ENCODE data around the gene VPS8.

The VPS8 gene

GRCh38 chr3:185081521-185081920 lies 269.6 kb downstream of the VPS8 start:
- TF ChIP-seq CTCF (IDR thresholded peaks at IDR 0.05; ENCODE audit: extremely low read depth, insufficient read depth, missing control alignments) = no peak
- DNase-seq (ENCODE audit: low spot score) = no peak
- in situ Hi-C loops (cut with MboI; ENCODE audit: low pct_unique_long_range_greater_than_20kb, low sequenced_read_pairs, unreplicated experiment) = no loop called here

DNA sequence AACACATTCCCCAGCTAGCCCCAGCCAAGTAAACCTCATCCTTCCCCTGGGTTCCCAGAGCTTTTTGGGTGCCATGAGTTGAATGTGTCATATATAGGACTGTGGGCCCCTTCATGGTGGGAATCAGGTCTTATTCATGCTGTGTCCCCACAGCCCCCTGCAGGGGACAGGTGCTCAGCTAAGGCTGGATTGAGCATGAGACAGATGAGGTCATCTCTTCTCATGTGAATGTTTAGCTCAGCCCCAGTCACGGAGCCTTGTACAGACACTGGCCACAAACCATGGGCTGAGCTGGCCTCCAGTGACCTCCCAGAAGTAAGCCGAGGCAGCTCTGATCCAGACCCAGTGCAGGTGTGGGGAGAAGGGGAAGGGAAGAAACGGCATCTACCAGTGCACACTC lies 270.2 kb downstream of the VPS8 start:
- in situ Hi-C loops (cut with MboI; ENCODE audit: low pct_unique_long_range_greater_than_20kb, low sequenced_read_pairs, unreplicated experiment) = no loop called here
- DNase-seq (ENCODE audit: low spot score) = no peak
- no peak for TF ChIP-seq CTCF (IDR thresholded peaks at IDR 0.05; ENCODE audit: extremely low read depth, insufficient read depth, missing control alignments)

DNA sequence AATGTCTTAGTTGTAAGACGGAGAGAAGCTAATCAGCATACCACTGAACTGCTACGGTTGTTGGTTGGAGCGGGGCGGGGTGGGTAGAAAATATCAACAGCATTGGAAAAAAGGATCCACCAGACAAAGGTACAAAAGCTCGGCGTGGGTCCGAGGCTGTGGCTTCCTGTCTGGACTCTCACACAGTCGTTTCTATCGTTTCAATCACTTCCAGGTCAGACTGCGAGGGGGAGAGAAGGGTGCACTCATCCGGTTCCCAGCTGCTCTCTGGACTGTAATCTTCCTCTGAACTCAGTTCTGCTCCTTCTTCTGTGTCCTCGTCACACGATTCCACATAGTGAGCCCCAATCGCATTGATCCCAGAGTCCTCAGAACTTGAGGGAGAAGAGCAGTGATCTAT lies 270.9 kb downstream of the VPS8 start:
- in situ Hi-C loops (cut with MboI; ENCODE audit: low pct_unique_long_range_greater_than_20kb, low sequenced_read_pairs, unreplicated experiment) = no loop called here
- DNase-seq (ENCODE audit: low spot score) = no peak
- no peak for TF ChIP-seq CTCF (IDR thresholded peaks at IDR 0.05; ENCODE audit: extremely low read depth, insufficient read depth, missing control alignments)

DNA sequence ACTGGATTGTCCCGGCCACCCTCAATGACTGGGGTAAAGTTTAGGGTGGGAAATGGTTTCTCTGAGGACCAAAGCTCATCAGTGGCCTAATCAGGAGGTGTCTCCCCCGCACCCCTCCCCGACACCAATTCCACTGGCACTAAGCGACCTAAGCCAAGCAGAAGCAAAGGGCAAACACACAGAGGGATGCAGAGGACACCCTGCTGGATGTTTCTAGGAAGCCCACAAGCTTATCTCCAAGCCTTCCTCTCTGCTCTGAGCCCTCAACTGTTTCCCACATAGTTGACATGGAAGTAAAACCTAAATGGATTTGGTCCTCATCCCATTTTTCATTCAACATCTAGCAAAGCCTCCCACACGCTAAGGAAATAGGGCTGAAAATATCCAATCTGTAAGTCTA lies 272.4 kb downstream of the VPS8 start:
- in situ Hi-C loops (cut with MboI; ENCODE audit: low pct_unique_long_range_greater_than_20kb, low sequenced_read_pairs, unreplicated experiment) = no loop called here
- no peak for DNase-seq (ENCODE audit: low spot score)
- no peak for TF ChIP-seq CTCF (IDR thresholded peaks at IDR 0.05; ENCODE audit: extremely low read depth, insufficient read depth, missing control alignments)

DNA sequence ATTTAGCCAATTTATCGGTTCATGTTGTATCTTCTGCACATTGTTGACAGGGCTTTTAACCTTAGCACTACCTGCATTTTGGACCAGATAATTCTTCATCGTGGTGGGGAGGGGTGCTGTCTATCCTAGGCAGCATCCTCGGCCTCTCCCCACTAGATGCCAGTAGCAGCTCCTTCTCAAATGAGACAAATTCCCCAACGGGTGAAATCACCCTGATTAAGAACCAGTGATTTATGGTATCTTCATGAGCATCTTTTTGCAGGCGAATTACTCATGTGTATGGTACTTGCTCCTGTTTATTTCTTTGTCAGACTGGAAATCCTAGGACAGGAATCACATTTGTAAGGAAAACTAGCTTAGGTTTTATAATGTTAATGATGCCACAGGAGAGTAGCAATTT lies 272.9 kb downstream of the VPS8 start:
- TF ChIP-seq CTCF (IDR thresholded peaks at IDR 0.05; ENCODE audit: extremely low read depth, insufficient read depth, missing control alignments) = no peak
- in situ Hi-C loops (cut with MboI; ENCODE audit: low pct_unique_long_range_greater_than_20kb, low sequenced_read_pairs, unreplicated experiment) = no loop called here

DNA sequence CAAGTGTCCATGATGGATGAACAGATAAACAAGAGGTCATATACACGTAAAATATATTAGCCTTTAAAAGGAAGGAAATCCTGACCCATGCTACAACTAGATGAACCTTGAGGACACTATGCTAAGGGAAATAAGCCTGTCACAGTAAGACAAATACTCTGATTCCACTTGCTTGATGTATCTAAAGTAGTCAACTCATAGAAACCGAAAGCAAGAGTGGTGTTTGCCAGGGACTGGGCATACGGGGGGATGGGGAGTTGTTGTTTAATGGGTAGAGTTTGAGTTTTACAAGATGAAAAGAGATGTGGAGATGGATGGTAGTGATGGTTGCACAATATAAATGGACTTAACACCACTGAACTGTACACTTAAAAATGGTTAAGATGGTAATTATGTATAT lies 275.5 kb downstream of the VPS8 start:
- in situ Hi-C loops (cut with MboI; ENCODE audit: low pct_unique_long_range_greater_than_20kb, low sequenced_read_pairs, unreplicated experiment) = no loop called here
- no peak for TF ChIP-seq CTCF (IDR thresholded peaks at IDR 0.05; ENCODE audit: extremely low read depth, insufficient read depth, missing control alignments)
- no peak for DNase-seq (ENCODE audit: low spot score)

More for the DNA sequence above, 272.9 kb downstream of the VPS8 start:
- no peak for DNase-seq (ENCODE audit: low spot score)

GRCh38 chr3:185089343-185089742 lies 277.4 kb downstream of the VPS8 start:
- in situ Hi-C loops (cut with MboI; ENCODE audit: low pct_unique_long_range_greater_than_20kb, low sequenced_read_pairs, unreplicated experiment) = no loop called here
- no peak for TF ChIP-seq CTCF (IDR thresholded peaks at IDR 0.05; ENCODE audit: extremely low read depth, insufficient read depth, missing control alignments)

More at GRCh38 chr3:185089343-185089742, 277.4 kb downstream of the VPS8 start:
- no peak for DNase-seq (ENCODE audit: low spot score)
